Kidney epithelial cell (primary cell): ENCODE data around the gene SLX1B. TPM values are rescaled to one million over a fixed set of nuclear protein-coding genes. Genes with fewer than 3 reads are reported as not detected.
"Not testable (repeated sequence)": the region's sequence is repeated elsewhere in the genome, so short reads cannot be mapped to it uniquely, and the experiment has no call there.

Experiments
- DNase-seq: peaks from one replicate; pipeline ENCODE4 v3.0.0-alpha.2; 2010; ENCODE audit warnings: low read depth
- H3K27me3 ChIP-seq: 2 replicates; pipeline ENCODE4 v1.6.0; 2011; ENCODE audit warnings: low read length; ENCODE audit not compliant: control insufficient read depth, insufficient read depth
- H3K36me3 ChIP-seq: 2 replicates; pipeline ENCODE4 v1.5.1; 2011; ENCODE audit warnings: low read length; ENCODE audit not compliant: control insufficient read depth, insufficient read depth
- H3K4me3 ChIP-seq: 2 replicates; pipeline ENCODE4 v1.5.1; 2011; ENCODE audit warnings: low read depth, mild to moderate bottlenecking, control low read depth, low read length
- total RNA-seq: library from RNA; depleted of rRNA; stranded (reverse); fragments of >200 nt; gene quantifications from 2 replicates; pipeline ENCODE4 v1.2.3, GENCODE V29; 2015

The SLX1B gene
- total RNA-seq, result 54.2 and 57.4 TPM in 2 replicates

DNA sequence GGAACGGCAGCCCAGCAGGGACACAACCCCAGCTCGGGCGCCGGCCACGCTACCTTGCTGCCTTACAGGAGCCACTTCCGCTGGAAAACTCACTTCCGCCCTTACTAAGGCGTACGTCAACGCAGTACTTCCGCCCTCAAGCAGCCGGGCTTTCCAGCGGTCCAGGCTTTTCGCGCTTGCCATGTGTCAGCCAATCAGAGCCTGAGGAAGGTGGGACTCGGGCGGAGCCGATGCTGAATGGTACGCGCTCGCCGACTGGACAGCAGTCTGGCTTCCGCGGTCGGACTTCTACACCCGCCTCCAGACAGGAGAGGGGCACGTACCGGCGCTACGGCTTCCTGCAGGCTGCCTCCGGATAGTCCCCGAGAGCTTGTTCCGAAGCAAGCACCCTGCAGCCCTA is at the start of gene SLX1B, which contains the start of gene BOLA2:
Gene SLX1B (plus strand): TSS at position 265 of the 400 bp plus-strand sequence.
Gene BOLA2 (minus strand): TSS at position 83 of the 400 bp plus-strand sequence. CDS start 98 bp downstream, outside the sequence.
- H3K27me3 ChIP-seq, H3K4me3 ChIP-seq, DNase-seq, H3K36me3 ChIP-seq: not testable (repeated sequence)

DNA sequence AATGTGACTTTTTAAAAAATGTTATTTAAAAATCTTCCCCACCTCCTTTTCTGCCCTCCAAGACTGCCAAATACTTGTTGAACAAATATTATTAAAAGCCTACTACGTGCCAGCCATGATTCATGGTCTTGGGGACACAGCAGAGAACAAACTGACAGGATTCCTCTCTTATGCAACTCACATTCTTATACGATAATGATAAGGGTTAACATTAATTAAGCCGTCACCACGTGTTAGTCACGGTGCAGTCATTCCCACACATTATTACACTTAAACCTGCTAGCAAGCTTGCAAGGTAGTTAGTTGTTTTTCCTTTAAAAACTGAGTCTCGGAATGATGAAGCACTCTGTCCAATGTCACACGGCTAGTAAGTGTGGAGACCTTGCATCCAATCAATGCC is 49.1 kb upstream of the SLX1B start:
- H3K27me3 ChIP-seq, result not testable (repeated sequence)

DNA sequence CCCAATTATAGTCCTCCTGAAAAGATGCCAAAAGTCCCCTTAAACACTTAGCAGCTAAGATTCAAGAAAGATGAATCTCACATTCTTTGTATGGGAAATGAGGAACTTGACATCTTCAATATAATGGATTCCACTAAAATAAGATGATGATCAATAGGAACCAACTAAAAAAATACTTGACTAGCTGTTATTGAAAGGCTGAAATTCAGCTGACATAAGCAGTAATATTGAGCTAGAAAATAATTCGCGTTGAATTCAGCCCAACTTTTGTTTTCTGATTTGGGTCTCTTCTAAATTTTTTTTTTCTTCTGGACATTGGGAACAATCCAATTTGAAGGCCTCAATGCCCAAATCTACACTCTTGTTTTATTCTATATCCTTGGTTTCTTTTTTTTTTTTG is 30.7 kb upstream of the SLX1B start:
- not testable (repeated sequence) for DNase-seq, H3K36me3 ChIP-seq, H3K27me3 ChIP-seq, H3K4me3 ChIP-seq

More for the DNA sequence above, 49.1 kb upstream of the SLX1B start:
- not testable (repeated sequence) for H3K4me3 ChIP-seq, H3K36me3 ChIP-seq
- peak; percentile 31 for DNase-seq

DNA sequence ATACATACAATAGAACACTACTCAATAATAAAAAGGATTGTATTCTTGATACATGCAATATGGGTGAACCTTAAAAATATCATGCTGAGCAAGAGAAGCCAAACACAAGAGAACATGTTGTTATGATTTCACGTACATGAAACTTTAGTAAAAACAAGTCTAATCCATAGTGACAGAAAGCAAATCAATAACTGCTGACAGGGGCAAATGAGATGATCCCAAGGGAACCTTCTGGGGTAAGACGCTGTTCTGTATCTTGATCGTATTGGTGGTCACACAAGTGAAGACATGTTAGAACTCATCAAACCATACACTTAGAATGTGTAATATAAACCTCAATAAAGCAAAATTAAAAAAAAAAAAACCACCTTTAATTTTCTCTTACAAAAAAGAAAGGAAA is 28.9 kb upstream of the SLX1B start:
- not testable (repeated sequence) for H3K36me3 ChIP-seq, DNase-seq, H3K4me3 ChIP-seq, H3K27me3 ChIP-seq

DNA sequence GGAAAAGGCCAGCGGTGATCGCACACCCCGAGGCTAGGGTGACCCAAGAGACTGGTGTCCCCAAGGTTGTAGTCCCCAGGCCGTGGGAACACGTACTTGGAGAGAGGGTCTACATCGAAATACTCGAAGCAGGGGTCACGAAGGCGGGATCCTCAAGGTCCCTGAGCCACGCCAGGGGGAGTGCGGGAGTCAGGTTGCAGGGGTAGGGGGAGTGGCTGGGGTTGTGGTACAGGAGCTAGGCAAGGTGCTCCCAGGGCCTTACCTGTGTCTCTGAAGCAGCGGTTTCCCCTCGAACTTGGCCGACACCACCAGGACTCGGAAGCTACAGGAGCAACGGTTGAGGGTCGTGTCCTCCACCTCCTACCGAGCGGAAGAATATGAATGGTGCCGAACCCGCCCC is 579 bp upstream of the SLX1B start:
- not testable (repeated sequence) for H3K4me3 ChIP-seq, H3K27me3 ChIP-seq, DNase-seq, H3K36me3 ChIP-seq

DNA sequence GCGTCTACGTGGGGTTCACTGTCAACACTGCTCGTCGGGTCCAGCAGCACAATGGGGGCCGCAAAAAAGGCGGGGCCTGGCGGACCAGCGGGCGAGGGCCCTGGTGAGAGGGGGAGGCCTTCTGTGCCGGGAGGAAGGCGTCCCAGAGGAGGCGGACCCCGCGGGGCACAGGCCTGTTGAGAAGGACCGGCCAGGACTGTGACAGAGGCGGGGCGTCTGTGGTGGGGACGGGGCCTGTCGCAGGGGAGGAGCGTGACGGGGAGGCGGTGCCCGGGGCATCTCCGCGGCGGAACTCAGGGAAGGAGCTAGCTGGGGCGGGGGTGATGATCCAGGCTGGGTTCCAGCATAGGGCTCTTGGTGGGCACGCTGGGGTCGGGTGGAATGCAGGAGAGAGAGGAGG is 495 bp downstream of the SLX1B start:
- not testable (repeated sequence) for DNase-seq, H3K36me3 ChIP-seq, H3K27me3 ChIP-seq, H3K4me3 ChIP-seq

DNA sequence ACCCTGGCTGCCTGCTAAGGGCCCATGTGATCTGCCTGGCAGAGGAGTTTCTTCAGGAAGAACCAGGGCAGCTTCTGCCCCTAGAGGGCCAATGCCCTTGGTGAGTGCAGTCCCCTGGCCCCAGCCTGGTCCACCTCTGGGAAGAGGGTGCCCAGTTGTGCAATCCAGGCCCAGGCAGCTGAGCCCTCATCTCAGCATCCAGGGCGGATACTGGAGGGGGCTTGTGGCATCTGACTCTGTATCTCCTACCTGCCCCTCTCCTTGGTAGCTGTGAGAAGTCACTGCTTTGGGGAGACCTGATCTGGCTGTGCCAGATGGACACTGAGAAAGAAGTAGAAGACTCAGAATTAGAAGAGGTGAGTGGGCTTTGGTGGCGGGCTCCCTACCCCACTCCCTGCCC is 3.3 kb downstream of the SLX1B start:
- H3K36me3 ChIP-seq, H3K4me3 ChIP-seq, DNase-seq, H3K27me3 ChIP-seq: not testable (repeated sequence)

DNA sequence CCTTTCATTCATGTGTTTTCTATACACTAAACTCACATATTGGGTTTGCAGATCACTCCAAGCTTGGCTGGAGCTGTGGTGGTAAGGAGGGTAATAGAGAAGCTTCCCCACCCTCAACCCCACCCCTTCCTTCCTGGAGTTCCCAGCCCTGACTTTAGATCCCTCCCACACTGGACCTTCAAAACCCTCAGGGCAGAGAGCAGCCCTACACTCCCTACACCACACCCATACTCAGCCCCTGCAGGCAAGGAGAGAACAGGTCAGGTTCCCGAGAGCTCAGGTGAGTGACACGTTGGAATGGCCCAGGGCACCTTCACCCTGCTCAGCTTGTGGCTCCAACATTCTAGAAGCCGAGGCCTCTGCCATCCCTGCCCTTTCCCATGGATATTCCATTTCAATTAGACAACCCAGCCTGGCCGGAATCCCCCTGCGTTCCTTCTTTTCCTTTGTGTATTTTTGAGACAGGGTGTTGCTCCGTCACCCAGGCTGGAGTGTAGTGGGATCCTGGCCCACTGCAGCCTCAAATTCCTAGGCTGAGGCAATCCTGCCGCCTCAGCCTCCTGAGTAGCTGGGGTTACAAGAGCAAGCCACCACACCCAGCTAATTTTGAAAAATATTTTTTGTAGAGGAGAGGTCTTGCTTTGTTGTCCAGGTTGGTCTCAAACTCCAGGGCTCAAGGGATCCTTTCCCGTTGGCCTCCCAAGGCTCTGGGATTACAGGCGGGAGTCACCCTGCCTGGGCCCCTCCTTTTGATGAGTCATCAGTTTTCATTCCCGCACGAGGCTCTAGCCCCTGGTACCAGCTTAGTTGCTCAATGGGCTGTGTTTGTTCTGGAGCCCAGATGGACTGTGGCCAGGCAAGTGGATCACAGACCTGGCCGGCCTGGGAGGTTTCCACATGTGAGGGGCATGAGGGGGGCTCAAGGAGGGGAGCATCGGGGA is 5.6 kb downstream of the SLX1B start, which contains the start of gene SULT1A4:
Gene SULT1A4 (plus strand): TSS at position 208 of the 941 bp plus-strand sequence. CDS start 1,473 bp downstream, outside the sequence.
- not testable (repeated sequence) for H3K27me3 ChIP-seq, H3K4me3 ChIP-seq, DNase-seq, H3K36me3 ChIP-seq

DNA sequence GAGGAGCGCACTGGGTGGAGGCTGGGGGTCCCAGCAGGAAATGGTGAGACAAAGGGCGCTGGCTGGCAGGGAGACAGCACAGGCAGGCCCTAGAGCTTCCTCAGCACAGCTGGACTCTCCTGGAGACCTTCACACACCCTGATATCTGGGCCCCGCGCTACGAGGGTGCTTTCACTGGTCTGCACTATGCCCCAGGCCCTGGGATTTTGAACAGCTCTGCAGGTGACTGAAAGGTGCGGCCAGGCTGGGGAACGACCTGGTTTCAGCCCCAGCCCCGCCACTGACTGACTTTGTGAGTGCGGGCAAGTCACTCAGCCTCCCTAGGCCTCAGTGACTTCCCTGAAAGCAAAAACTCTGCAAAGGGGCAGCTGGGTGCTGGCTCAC is 6.3 kb downstream of the SLX1B start:
- H3K36me3 ChIP-seq, DNase-seq, H3K4me3 ChIP-seq, H3K27me3 ChIP-seq: not testable (repeated sequence)

DNA sequence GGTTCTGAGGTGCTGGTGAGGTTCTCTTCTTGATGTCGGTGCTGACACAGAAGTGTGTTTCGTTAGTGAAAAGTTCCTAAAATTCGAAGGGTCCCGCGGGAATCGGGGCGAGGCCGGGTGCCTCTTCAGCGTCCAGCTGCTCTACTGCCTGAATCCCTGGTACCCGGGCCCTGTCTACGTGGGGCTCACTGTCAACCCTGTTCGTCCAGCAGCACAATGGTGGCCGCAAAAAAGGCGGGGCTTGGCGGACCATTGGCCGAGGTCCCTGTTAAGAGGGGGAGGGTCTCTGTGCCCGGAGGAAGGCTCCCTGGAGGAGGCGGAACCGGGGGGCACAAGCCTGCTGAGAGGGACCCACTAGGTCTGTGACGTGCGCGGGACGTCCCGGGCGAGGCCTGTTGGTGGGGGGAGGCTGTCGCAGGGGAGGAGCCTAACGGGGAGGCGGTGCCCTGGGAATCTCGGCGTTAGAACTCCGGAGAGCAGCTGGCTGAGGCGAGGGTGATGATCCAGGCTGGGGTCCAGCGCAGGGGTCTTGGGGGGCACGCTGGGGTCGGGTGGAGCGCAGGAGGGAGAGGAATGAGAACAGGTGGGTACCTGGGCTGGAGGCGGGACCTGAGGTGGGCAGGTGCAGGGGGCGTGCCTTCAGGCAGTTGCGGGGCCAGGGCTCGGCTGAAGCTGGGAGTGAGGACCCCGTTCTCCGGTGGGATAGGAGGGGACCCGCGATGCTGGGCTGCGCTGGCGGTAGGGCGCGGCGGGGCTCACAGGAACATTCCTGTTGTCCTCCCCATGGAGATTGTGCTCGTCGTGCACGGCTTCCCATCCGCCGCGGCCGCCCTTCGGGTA is 11.9 kb downstream of the SLX1B start:
- H3K27me3 ChIP-seq, H3K4me3 ChIP-seq, DNase-seq, H3K36me3 ChIP-seq: not testable (repeated sequence)

DNA sequence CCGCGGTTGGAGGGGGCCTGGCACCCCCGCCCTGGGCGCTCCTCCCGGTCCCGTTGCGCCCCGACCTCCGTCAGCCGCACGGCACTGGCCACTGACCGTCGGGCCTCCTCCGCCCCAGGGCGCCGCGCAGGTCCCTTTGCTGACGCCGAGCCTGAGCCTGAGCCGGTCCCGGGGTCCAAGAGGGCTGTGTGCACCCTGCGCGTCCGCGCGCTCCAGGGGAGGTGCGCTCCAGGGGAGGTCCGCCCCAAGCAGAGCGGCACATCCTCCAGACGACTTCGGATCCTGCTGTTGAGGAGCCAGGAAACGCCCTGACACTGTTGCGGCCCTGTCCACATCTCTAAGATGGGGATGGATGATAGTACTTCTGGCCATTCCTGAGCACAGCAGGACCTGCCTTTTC is 12.6 kb downstream of the SLX1B start:
- H3K27me3 ChIP-seq, DNase-seq, H3K4me3 ChIP-seq, H3K36me3 ChIP-seq: not testable (repeated sequence)

DNA sequence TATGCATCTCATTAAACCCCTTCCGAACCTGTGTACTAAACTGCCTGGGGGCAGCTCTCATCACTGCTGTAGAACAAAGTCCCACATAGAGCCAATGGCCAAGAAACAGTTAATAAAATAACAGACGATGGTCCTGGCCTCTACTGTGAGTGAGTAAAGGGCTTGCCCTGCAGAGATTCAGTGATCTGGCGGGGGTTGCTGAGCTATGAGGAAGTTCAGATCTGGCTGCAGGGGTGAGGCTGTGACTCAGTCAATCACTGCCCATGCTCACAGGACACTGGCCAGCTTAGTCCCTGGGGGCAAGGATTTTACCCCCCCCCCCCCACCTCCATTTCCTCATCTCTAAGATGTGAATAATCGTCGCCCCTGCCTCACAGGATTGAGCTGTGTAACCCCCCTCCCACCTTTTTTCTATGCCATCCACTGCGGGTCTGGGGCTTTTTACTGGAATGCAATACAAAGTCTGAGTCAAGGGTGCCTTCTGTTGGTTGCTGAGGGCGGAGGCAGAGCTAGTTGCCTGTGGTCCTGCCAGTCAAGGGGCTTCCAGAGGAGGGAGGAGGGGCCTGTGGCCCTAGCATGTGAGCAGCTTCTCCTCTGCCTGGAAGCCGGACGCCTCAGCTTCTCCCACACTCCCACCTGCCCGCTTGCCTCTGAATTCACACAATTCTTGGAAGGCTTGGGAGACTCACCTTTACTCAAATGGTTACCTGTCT is 13.5 kb downstream of the SLX1B start:
- not testable (repeated sequence) for H3K27me3 ChIP-seq, H3K4me3 ChIP-seq, H3K36me3 ChIP-seq, DNase-seq

DNA sequence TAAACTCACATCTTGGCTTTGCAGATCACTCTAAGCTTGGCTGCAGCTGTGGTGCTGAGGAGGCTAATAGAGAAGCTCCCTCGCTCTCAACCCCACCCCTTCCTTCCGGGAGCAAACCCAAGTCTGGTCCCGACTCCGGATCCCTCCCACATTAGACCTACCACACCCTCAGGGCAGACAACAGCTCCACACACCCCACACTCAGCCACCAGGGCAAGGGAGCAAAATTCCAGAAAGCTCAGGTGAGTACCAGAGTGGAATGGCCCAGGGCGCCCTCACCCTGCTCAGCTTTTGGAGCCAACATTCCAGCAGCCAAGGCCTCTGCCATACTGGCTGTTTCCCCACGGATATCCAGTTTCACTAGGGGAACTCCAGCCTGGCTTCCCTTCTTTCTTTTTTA is 15.3 kb downstream of the SLX1B start:
- not testable (repeated sequence) for H3K36me3 ChIP-seq

DNA sequence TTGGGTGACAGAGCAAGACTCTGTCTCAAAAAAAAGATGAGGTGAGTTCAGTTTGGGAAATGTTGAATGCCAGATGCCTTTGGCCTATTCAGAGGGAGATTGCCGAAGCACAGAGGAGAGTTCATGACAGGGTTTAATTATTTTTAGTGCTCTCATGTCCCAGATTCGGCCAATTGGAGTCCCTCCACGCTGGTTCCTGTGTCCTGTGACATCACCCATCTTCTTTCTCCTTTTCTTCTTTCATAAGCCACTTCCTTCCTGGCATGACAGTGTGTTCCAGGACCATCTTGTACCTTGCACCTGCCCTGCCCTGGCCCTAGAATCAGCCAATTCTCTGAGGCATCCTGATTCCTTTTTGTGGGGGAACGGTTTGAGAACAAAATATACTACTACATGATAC is 17.7 kb downstream of the SLX1B start:
- not testable (repeated sequence) for H3K27me3 ChIP-seq, DNase-seq, H3K4me3 ChIP-seq, H3K36me3 ChIP-seq

More for the DNA sequence above, 15.3 kb downstream of the SLX1B start:
- not testable (repeated sequence) for H3K4me3 ChIP-seq, H3K27me3 ChIP-seq, DNase-seq
